ENCODE results near the gene DKC1. TPM values are rescaled to one million over a fixed set of nuclear protein-coding genes. Genes with fewer than 3 reads are reported as not detected.

DKC1 gene
- total RNA-seq, 1 experiment from 2014 or later = 179 TPM

DNA sequence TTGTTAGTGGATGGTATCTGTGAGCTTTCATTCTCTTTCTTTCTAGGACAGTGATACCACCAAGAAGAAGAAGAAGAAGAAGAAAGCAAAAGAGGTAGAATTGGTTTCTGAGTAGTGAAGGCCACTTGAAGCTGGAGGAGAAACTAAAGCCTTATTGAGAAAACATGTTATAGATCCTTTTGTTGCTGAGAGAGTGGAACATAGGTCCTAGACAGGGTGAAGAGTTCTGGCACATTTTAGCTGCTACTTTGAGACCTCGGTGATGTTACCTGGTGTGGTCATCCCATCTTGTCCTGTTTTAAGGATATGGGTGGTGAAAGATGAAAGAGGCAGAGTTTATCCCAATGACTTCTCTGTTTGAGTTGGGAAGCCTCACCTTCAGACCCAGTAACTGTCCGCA lies 14.1 kb downstream of the DKC1 start:
- CTCF ChIA-PET = no interaction called here
- H3K4me3 ChIP-seq (ENCODE audit: low read depth in 2 of 2, low read length in 2 of 2) = no peak overlapping the region
- H3K27me3 ChIP-seq (ENCODE audit: control insufficient read depth, insufficient read depth, low read length) = no peaks in the 10 kb centered on the region
- intact Hi-C loops (cut with micrococcal nuclease; ENCODE audit: unreplicated experiment) (no loop called here), in situ Hi-C loops (cut with HindIII; ENCODE audit: low pct_unique_long_range_greater_than_20kb, low sequenced_read_pairs) (no loop called here)
- ATAC-seq (no peak), DNase-seq (ENCODE audit: low read depth, low spot score) (no peak)
- no peak overlapping the region; the same call in 1 of the 2 replicates for H3K27ac ChIP-seq (ENCODE audit: low read length)
- H3K9me3 ChIP-seq (ENCODE audit: control insufficient read depth, insufficient read depth, low read depth, low read length) = no peaks in the 10 kb centered on the region
- peaks cover 20% of the 10 kb centered on the region; the same call in 1 of the 2 replicates for H3K36me3 ChIP-seq (ENCODE audit: control insufficient read depth, insufficient read depth, low read length)
- peaks cover 26% of the 10 kb centered on the region for H3K4me1 ChIP-seq (ENCODE audit: control insufficient read depth, insufficient read depth, low read length)
- TF ChIP-seq TCF7L2 (IDR thresholded peaks at IDR 0.05; ENCODE audit: low read depth, low read length) (no peak), POLR2AphosphoS5 (IDR thresholded peaks at IDR 0.05; ENCODE audit: low read depth, low read length) (0 out of 2 replicates have a peak, but pooled peaks have one; percentile 13)
- no TSS peak for BruUV-seq (replicated peaks)
- POLR2A ChIA-PET = interaction anchor here (0.5 to 1.1 kb wide), 4 partner anchors 8 to 260 kb away, joined by 3 read pairs; partner anchors contain the start of genes FAM3A and MPP1

DNA sequence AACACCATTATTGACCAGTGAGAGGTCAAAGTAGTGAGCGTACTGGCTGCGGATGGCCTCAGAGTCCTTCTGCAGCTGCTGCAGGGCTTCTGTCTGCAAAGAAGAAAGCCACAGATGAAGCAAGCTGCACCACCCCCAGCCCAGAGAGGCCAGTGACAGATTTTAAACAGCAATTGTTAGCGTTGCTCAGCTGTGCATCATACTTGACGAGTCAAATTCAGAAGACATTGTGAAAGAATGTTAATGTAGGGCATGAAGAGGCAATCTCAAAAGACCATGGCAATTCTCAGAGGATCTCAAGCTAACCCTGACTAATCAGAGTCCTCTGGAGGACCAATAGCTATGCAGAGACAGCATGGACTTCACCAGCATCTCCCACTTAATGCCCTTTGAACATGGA lies 16.6 kb downstream of the DKC1 start:
- BruUV-seq (replicated peaks) = no TSS peak
- DNase-seq (ENCODE audit: low read depth, low spot score) = no peak
- H3K27me3 ChIP-seq (ENCODE audit: control insufficient read depth, insufficient read depth, low read length) = no peaks in the 10 kb centered on the region
- peaks cover 26% of the 10 kb centered on the region for H3K4me1 ChIP-seq (ENCODE audit: control insufficient read depth, insufficient read depth, low read length)
- intact Hi-C loops (cut with micrococcal nuclease; ENCODE audit: unreplicated experiment) = no loop called here
- CTCF ChIA-PET = no interaction called here
- POLR2A ChIA-PET = no interaction called here
- H3K4me3 ChIP-seq (ENCODE audit: low read depth in 2 of 2, low read length in 2 of 2) = no peak overlapping the region
- peak; percentile 43 for ATAC-seq
- H3K27ac ChIP-seq (ENCODE audit: low read length) = peak overlapping the region; percentile 51
- in situ Hi-C loops (cut with HindIII; ENCODE audit: low pct_unique_long_range_greater_than_20kb, low sequenced_read_pairs) = no loop called here
- H3K9me3 ChIP-seq (ENCODE audit: control insufficient read depth, insufficient read depth, low read depth, low read length) = no peaks in the 10 kb centered on the region
- H3K36me3 ChIP-seq (ENCODE audit: control insufficient read depth, insufficient read depth, low read length) = peaks cover 15% of the 10 kb centered on the region; the same call in 1 of the 2 replicates
- TF ChIP-seq POLR2AphosphoS5 (IDR thresholded peaks at IDR 0.05; ENCODE audit: low read depth, low read length) = no peak
- TF ChIP-seq, protein P1, sequence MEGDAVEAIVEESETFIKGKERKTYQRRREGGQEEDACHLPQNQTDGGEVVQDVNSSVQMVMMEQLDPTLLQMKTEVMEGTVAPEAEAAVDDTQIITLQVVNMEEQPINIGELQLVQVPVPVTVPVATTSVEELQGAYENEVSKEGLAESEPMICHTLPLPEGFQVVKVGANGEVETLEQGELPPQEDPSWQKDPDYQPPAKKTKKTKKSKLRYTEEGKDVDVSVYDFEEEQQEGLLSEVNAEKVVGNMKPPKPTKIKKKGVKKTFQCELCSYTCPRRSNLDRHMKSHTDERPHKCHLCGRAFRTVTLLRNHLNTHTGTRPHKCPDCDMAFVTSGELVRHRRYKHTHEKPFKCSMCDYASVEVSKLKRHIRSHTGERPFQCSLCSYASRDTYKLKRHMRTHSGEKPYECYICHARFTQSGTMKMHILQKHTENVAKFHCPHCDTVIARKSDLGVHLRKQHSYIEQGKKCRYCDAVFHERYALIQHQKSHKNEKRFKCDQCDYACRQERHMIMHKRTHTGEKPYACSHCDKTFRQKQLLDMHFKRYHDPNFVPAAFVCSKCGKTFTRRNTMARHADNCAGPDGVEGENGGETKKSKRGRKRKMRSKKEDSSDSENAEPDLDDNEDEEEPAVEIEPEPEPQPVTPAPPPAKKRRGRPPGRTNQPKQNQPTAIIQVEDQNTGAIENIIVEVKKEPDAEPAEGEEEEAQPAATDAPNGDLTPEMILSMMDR (IDR thresholded peaks at IDR 0.05) = no peak
- TF ChIP-seq SIN3A (IDR thresholded peaks at IDR 0.05; ENCODE audit: borderline replicate concordance, insufficient read depth, low read depth, low read length) = no peak
- no peak for TF ChIP-seq TCF7L2 (IDR thresholded peaks at IDR 0.05; ENCODE audit: low read depth, low read length)
- TF ChIP-seq, protein P2, sequence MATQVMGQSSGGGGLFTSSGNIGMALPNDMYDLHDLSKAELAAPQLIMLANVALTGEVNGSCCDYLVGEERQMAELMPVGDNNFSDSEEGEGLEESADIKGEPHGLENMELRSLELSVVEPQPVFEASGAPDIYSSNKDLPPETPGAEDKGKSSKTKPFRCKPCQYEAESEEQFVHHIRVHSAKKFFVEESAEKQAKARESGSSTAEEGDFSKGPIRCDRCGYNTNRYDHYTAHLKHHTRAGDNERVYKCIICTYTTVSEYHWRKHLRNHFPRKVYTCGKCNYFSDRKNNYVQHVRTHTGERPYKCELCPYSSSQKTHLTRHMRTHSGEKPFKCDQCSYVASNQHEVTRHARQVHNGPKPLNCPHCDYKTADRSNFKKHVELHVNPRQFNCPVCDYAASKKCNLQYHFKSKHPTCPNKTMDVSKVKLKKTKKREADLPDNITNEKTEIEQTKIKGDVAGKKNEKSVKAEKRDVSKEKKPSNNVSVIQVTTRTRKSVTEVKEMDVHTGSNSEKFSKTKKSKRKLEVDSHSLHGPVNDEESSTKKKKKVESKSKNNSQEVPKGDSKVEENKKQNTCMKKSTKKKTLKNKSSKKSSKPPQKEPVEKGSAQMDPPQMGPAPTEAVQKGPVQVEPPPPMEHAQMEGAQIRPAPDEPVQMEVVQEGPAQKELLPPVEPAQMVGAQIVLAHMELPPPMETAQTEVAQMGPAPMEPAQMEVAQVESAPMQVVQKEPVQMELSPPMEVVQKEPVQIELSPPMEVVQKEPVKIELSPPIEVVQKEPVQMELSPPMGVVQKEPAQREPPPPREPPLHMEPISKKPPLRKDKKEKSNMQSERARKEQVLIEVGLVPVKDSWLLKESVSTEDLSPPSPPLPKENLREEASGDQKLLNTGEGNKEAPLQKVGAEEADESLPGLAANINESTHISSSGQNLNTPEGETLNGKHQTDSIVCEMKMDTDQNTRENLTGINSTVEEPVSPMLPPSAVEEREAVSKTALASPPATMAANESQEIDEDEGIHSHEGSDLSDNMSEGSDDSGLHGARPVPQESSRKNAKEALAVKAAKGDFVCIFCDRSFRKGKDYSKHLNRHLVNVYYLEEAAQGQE (IDR thresholded peaks at IDR 0.05; ENCODE audit: insufficient read depth in 1 of 2, low read depth in 2 of 2, low read length in 1 of 2) = no peak

DNA sequence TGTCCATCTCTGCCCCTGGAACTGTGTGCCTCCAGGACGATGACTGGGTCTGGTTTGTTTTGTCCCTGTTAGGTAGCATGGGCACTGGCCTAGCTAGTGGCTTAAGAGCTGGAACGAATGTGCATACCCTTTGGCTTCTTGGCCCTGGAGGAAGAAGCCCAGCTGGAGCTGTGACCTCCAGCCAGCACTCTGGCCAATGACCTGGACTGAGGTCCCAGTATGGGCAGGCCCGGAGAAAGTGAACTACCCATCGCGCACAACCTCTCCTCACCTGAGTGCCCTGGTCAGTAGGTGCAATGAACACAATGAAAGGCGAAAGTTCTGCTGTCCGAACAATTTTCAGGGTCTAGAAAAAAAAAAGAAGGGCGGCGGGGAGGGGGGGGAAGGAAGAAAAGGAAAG lies 18.3 kb downstream of the DKC1 start:
- no peak overlapping the region for H3K27ac ChIP-seq (ENCODE audit: low read length)
- no TSS peak for BruUV-seq (replicated peaks)
- H3K9me3 ChIP-seq (ENCODE audit: control insufficient read depth, insufficient read depth, low read depth, low read length) = no peaks in the 10 kb centered on the region
- intact Hi-C loops (cut with micrococcal nuclease; ENCODE audit: unreplicated experiment) = no loop called here
- peaks cover 24% of the 10 kb centered on the region for H3K4me1 ChIP-seq (ENCODE audit: control insufficient read depth, insufficient read depth, low read length)
- no peak for DNase-seq (ENCODE audit: low read depth, low spot score)
- ATAC-seq = no peak; the same call in 1 of the 2 replicates
- POLR2A ChIA-PET = no interaction called here
- no peaks in the 10 kb centered on the region for H3K27me3 ChIP-seq (ENCODE audit: control insufficient read depth, insufficient read depth, low read length)
- no peak for TF ChIP-seq TCF7L2 (IDR thresholded peaks at IDR 0.05; ENCODE audit: low read depth, low read length)
- no peak for TF ChIP-seq POLR2AphosphoS5 (IDR thresholded peaks at IDR 0.05; ENCODE audit: low read depth, low read length)
- TF ChIP-seq, protein P2 (IDR thresholded peaks at IDR 0.05; ENCODE audit: insufficient read depth in 1 of 2, low read depth in 2 of 2, low read length in 1 of 2) = no peak
- no peak for TF ChIP-seq SIN3A (IDR thresholded peaks at IDR 0.05; ENCODE audit: borderline replicate concordance, insufficient read depth, low read depth, low read length)
- TF ChIP-seq, protein P1 (IDR thresholded peaks at IDR 0.05) = no peak
- no peak overlapping the region for H3K4me3 ChIP-seq (ENCODE audit: low read depth in 2 of 2, low read length in 2 of 2)
- CTCF ChIA-PET = interaction anchor here (0.7 kb wide), 1 partner anchor 23 kb away, joined by 4 read pairs; no protein-coding TSS in a partner anchor
- H3K36me3 ChIP-seq (ENCODE audit: control insufficient read depth, insufficient read depth, low read length) = peaks cover 6% of the 10 kb centered on the region; the same call in 1 of the 2 replicates
- in situ Hi-C loops (cut with HindIII; ENCODE audit: low pct_unique_long_range_greater_than_20kb, low sequenced_read_pairs) = no loop called here

Data from Panc1 (cell line).